ENCODE data around the gene MACROD2.

- TF ChIP-seq, protein P1, sequence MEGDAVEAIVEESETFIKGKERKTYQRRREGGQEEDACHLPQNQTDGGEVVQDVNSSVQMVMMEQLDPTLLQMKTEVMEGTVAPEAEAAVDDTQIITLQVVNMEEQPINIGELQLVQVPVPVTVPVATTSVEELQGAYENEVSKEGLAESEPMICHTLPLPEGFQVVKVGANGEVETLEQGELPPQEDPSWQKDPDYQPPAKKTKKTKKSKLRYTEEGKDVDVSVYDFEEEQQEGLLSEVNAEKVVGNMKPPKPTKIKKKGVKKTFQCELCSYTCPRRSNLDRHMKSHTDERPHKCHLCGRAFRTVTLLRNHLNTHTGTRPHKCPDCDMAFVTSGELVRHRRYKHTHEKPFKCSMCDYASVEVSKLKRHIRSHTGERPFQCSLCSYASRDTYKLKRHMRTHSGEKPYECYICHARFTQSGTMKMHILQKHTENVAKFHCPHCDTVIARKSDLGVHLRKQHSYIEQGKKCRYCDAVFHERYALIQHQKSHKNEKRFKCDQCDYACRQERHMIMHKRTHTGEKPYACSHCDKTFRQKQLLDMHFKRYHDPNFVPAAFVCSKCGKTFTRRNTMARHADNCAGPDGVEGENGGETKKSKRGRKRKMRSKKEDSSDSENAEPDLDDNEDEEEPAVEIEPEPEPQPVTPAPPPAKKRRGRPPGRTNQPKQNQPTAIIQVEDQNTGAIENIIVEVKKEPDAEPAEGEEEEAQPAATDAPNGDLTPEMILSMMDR (IDR thresholded peaks at IDR 0.05), result no peak
- TF ChIP-seq ZFX (IDR thresholded peaks at IDR 0.05; ENCODE audit: borderline replicate concordance), result no peak
Observed at GRCh38 chr20:15109494-15109893, 1114.2 kb downstream of the MACROD2 start.
